ENCODE data around the gene NES.

DNA sequence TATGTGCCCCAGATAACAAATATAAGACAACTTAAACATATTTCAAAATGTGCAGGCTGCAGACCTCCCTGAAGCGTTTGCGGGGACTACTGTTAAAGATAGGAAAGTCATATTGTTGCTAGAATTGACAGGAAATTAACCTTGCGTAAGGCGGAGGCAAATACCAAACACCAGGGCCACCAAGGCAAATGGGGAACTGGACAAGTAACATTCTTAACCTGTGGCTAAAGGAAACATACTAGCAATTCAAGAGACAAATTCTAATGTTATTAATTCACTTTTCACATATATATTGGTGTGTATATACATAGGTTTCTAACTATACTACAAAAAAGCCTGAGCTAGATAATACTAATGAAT lies 51.1 kb downstream of the NES start:
- TF ChIP-seq POLR2A (IDR thresholded peaks at IDR 0.05; ENCODE audit: low read depth, low read length): no peak
- no peak for TF ChIP-seq POLR2AphosphoS5 (IDR thresholded peaks at IDR 0.05; ENCODE audit: low read depth, low read length)
- no peak for TF ChIP-seq TAF1 (IDR thresholded peaks at IDR 0.05; ENCODE audit: low read depth, low read length)

Data from GM12891 (cell line).